Subcutaneous abdominal adipose tissue (tissue), 5 donors: Measurements from ENCODE around the gene MDFIC2.
"Not testable (repeated sequence)": the region's sequence is repeated elsewhere in the genome, so short reads cannot be mapped to it uniquely, and the experiment has no call there.

ENCODE experiments used
- H3K27ac ChIP-seq: one replicate; pipeline ENCODE4 v1.7.0; 2013; ENCODE audit warnings: low read depth, mild to moderate bottlenecking, inconsistent platforms, low read length, moderate library complexity
- H3K27me3 ChIP-seq, 5 donors: one replicate each; pipeline ENCODE4 v1.7.0; 2013; ENCODE audit warnings: low read length in 5 of 5, inconsistent platforms in 1 of 5; ENCODE audit not compliant: control insufficient read depth in 5 of 5, insufficient read depth in 4 of 5
- H3K36me3 ChIP-seq, 5 donors: one replicate each; pipeline ENCODE4 v1.7.0; 2013; ENCODE audit warnings: low read length in 5 of 5; ENCODE audit not compliant: control insufficient read depth in 5 of 5, insufficient read depth in 5 of 5
- H3K4me1 ChIP-seq, 5 donors: one replicate each; pipeline ENCODE4 v1.7.0; 2013; ENCODE audit warnings: low read length in 5 of 5, mild to moderate bottlenecking in 3 of 5, moderate library complexity in 1 of 5; ENCODE audit not compliant: control insufficient read depth in 5 of 5, insufficient read depth in 5 of 5
- H3K4me3 ChIP-seq, 5 donors: one replicate each; pipeline ENCODE4 v1.7.0; 2013; ENCODE audit warnings: low read length in 5 of 5, low read depth in 1 of 5
- H3K9ac ChIP-seq, 5 donors: one replicate each; pipeline ENCODE4 v1.7.0; 2013; ENCODE audit warnings: low read length in 5 of 5, mild to moderate bottlenecking in 4 of 5, moderate library complexity in 3 of 5
- H3K9me3 ChIP-seq, 5 donors: one replicate each; pipeline ENCODE4 v1.7.0; 2013; ENCODE audit warnings: low read length in 5 of 5; ENCODE audit not compliant: control insufficient read depth in 5 of 5
- donor health status: healthy.
- donor health status: healthy.
- donor health status: healthy.
- donor health status: healthy.
- donor health status: healthy.

MDFIC2 gene

GRCh38 chr3:70233812-70234211 is 78.6 kb downstream of the MDFIC2 start:
- peaks cover 0 to 4% (median 3%) of the 10 kb centered on the region in 5 donors for H3K9me3 ChIP-seq
- H3K27me3 ChIP-seq, result peaks cover 0 to 6% (median 0%) of the 10 kb centered on the region in 5 donors
- H3K4me1 ChIP-seq, result no peaks in the 10 kb centered on the region
- H3K36me3 ChIP-seq, result no peaks in the 10 kb centered on the region
- no peak overlapping the region for H3K27ac ChIP-seq
- H3K9ac ChIP-seq, result no peak overlapping the region
- no peak overlapping the region for H3K4me3 ChIP-seq

GRCh38 chr3:70233112-70233511 is 79.3 kb downstream of the MDFIC2 start:
- H3K4me3 ChIP-seq, result no peak overlapping the region
- no peak overlapping the region for H3K9ac ChIP-seq
- H3K27ac ChIP-seq, result no peak overlapping the region
- no peaks in the 10 kb centered on the region for H3K36me3 ChIP-seq
- peaks cover 0 to 4% (median 0%) of the 10 kb centered on the region in 5 donors for H3K27me3 ChIP-seq
- H3K9me3 ChIP-seq, result peaks cover 0 to 4% (median 3%) of the 10 kb centered on the region in 5 donors
- no peaks in the 10 kb centered on the region for H3K4me1 ChIP-seq

GRCh38 chr3:70231266-70231701 is 81.2 kb downstream of the MDFIC2 start:
- Histone ChIP-seq H3K9me3 (peaks cover 0 to 4% (median 3%) of the 10 kb centered on the region in 5 donors), H3K27me3 (no peaks in the 10 kb centered on the region), H3K4me3 (no peak overlapping the region), H3K27ac (no peak overlapping the region), H3K36me3 (no peaks in the 10 kb centered on the region), H3K9ac (no peak overlapping the region), H3K4me1 (no peaks in the 10 kb centered on the region)

- Histone ChIP-seq H3K4me3 (no peak overlapping the region), H3K36me3 (no peaks in the 10 kb centered on the region), H3K27ac (no peak overlapping the region), H3K9ac (no peak overlapping the region), H3K27me3 (no peaks in the 10 kb centered on the region), H3K4me1 (no peaks in the 10 kb centered on the region), H3K9me3 (peaks cover 0 to 4% (median 3%) of the 10 kb centered on the region in 5 donors)
Observed at GRCh38 chr3:70227437-70227836, 85.0 kb downstream of the MDFIC2 start.

DNA sequence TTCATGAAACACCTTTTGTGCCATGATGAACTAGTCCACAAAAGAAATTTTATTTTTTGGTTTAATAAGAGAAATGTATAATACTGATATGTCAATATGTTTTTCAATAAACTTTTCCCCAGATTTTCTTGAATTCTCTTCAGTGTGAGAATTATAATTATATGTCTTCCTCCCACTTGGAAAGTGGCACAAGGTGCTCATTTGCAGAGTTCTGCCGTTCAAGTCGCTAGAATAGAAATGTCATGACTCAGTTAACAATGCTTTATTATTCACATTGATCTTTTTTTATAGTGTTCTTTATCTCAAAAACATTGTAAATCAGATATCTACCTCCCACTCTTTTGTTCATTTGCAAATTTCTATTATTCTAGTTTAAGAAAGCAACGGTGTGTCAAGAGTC is 87.3 kb downstream of the MDFIC2 start:
- H3K9ac ChIP-seq, result no peak overlapping the region
- H3K27me3 ChIP-seq, result no peaks in the 10 kb centered on the region
- H3K4me3 ChIP-seq, result no peak overlapping the region

DNA sequence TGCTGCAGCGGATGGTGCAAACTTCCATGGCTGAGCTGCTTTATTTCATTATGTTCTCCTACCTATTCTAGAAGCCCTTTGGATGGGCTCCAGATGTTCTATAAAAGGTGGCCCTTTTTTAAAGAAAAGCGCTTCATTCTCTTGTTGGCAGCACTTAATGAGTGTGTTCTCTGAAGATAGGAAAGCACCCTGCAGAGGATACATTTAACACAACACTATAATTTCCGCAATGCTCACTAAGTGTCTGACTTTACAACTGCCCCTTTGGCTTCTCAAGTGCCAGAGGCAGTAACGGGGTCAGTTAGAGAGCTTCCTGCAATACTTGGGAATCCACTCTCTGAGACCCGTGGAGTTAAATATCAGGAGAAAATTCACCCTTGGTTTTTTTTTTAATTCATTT is 88.1 kb downstream of the MDFIC2 start:
- no peaks in the 10 kb centered on the region for H3K36me3 ChIP-seq
- H3K27ac ChIP-seq, result no peak overlapping the region
- no peaks in the 10 kb centered on the region for H3K27me3 ChIP-seq
- no peaks in the 10 kb centered on the region for H3K4me1 ChIP-seq
- no peak overlapping the region for H3K4me3 ChIP-seq
- H3K9me3 ChIP-seq, result peaks cover 0 to 2% (median 0%) of the 10 kb centered on the region in 5 donors
- H3K9ac ChIP-seq, result no peak overlapping the region

More for the DNA sequence above, 87.3 kb downstream of the MDFIC2 start:
- H3K36me3 ChIP-seq, result no peaks in the 10 kb centered on the region
- H3K27ac ChIP-seq, result no peak overlapping the region
- peaks cover 0 to 3% (median 2%) of the 10 kb centered on the region in 5 donors for H3K9me3 ChIP-seq
- no peaks in the 10 kb centered on the region for H3K4me1 ChIP-seq

GRCh38 chr3:70218471-70218870 is 94.0 kb downstream of the MDFIC2 start:
- H3K36me3 ChIP-seq, result no peaks in the 10 kb centered on the region
- no peak overlapping the region for H3K4me3 ChIP-seq
- no peaks in the 10 kb centered on the region for H3K27me3 ChIP-seq
- H3K4me1 ChIP-seq, result no peaks in the 10 kb centered on the region
- no peaks in the 10 kb centered on the region for H3K9me3 ChIP-seq
- no peak overlapping the region for H3K9ac ChIP-seq
- H3K27ac ChIP-seq, result no peak overlapping the region

DNA sequence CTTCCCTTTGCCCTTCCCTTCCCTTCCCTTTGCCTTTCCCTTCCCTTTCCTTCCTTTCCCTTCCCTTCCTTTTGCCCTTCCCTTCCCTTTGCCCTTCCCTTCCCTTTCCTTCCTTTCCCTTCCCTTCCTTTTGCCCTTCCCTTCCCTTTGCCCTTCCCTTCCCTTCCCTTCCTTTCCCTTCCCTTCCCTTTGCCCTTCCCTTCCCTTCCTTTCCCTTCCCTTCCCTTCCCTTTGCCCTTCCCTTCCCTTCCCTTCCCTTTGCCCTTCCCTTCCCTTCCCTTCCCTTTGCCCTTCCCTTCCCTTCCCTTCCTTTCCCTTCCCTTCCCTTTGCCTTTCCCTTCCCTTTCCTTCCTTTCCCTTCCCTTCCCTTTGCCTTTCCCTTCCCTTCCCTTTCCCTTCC is 101.2 kb downstream of the MDFIC2 start:
- not testable (repeated sequence) for H3K4me3 ChIP-seq, H3K9me3 ChIP-seq, H3K9ac ChIP-seq, H3K27me3 ChIP-seq, H3K36me3 ChIP-seq, H3K4me1 ChIP-seq, H3K27ac ChIP-seq

DNA sequence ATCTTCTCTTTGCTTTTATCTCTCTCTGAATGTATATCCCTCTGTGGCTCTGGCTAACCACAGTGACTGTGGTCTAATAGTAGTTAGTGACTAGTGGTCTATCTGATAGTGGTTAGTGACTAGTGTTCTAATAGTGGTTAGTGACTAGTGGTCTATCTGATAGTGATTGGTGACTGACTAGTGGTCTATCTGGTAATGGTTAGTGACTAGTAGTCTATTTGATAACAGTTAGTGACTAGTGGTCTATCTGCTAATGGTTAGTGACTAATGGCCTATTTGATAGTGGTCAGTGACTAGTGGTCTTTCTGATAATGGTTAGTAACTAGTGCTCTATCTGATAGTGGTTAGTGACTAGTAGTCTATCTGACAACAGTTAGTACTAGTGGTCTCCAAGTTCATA is 110.5 kb downstream of the MDFIC2 start:
- no peak overlapping the region for H3K4me3 ChIP-seq
- no peak overlapping the region for H3K9ac ChIP-seq
- no peaks in the 10 kb centered on the region for H3K27me3 ChIP-seq
- H3K27ac ChIP-seq, result no peak overlapping the region
- no peaks in the 10 kb centered on the region for H3K4me1 ChIP-seq
- no peaks in the 10 kb centered on the region for H3K36me3 ChIP-seq
- H3K9me3 ChIP-seq, result no peaks in the 10 kb centered on the region

- H3K9ac ChIP-seq, result no peak overlapping the region
- H3K27me3 ChIP-seq, result no peaks in the 10 kb centered on the region
- H3K27ac ChIP-seq, result no peak overlapping the region
- peaks cover 0 to 2% (median 0%) of the 10 kb centered on the region in 5 donors for H3K4me1 ChIP-seq
- no peak overlapping the region for H3K4me3 ChIP-seq
- H3K36me3 ChIP-seq, result no peaks in the 10 kb centered on the region
- H3K9me3 ChIP-seq, result no peaks in the 10 kb centered on the region
Observed at GRCh38 chr3:70189884-70190473, 122.5 kb downstream of the MDFIC2 start.
